ENCODE data around the gene NOL11.

- TF ChIP-seq CREB1 (IDR thresholded peaks at IDR 0.05; ENCODE audit: low read depth) (no peak), EGR1 (IDR thresholded peaks at IDR 0.05) (no peak), NFIC (IDR thresholded peaks at IDR 0.05) (no peak), REST (IDR thresholded peaks at IDR 0.05; ENCODE audit: low read depth) (no peak), RAD21 (IDR thresholded peaks at IDR 0.05; ENCODE audit: low read depth) (no peak), CEBPB (IDR thresholded peaks at IDR 0.05) (no peak)
Observed at GRCh38 chr17:67680445-67681224, 37.1 kb upstream of the NOL11 start.
